Gastrocnemius medialis (tissue), 4 donors: ENCODE results near the gene ARHGAP30.

ENCODE experiments used
- CTCF ChIP-seq, 5 experiments: fragments of 450-650 bp in 3 of 5; fragments of 200-600 bp in 2 of 5; sonication (generic) in 2 of 5; IDR thresholded peaks in 4 of 5; conservative IDR thresholded peaks in 1 of 5; 1 replicate in 4 of 5; 2 replicates in 1 of 5; pipeline ENCODE4 v1.5.1; 2016 to 2019; ENCODE audit warnings: antibody characterized with exemption in 5 of 5, mild to moderate bottlenecking in 3 of 5, moderate library complexity in 3 of 5
- POLR2A ChIP-seq, 2 donors: fragments of 450-650 bp; IDR thresholded peaks; one replicate each; pipeline ENCODE4 v1.6.1; 2017; ENCODE audit warnings: antibody characterized with exemption in 2 of 2, mild to moderate bottlenecking in 2 of 2, moderate library complexity in 2 of 2

GRCh38 chr1:161012420-161012819 is 57.3 kb downstream of the ARHGAP30 start:
- no peak for TF ChIP-seq POLR2A (IDR thresholded peaks at IDR 0.05)
- TF ChIP-seq CTCF (IDR thresholded peaks at IDR 0.05 in 4 of 5, conservative IDR thresholded peaks at IDR 0.05 in 1 of 5): no peak
